Mesothelial cell of epicardium (in vitro differentiated cells): ENCODE measurements around the gene XIST. TPM values are rescaled to one million over a fixed set of nuclear protein-coding genes. Genes with fewer than 3 reads are reported as not detected.

Source experiments
- DNase-seq, 2 experiments: peaks; one replicate each; pipeline ENCODE4 v3.0.0; 2021; ENCODE audit warnings: low spot score in 2 of 2; ENCODE audit not compliant: unreplicated experiment in 2 of 2
- H3K27ac Mint-ChIP-seq: 2 replicates; pipeline ENCODE4 v1.8.0; 2021; ENCODE audit warnings: mixed read lengths
- H3K27me3 Mint-ChIP-seq: 2 replicates; pipeline ENCODE4 v1.8.0; 2021; ENCODE audit warnings: low read depth, mixed read lengths
- H3K36me3 Mint-ChIP-seq: 2 replicates; pipeline ENCODE4 v1.8.0; 2021; ENCODE audit warnings: mixed read lengths
- H3K4me1 Mint-ChIP-seq: 2 replicates; pipeline ENCODE4 v1.8.0; 2021; ENCODE audit warnings: mixed read lengths
- H3K4me3 Mint-ChIP-seq: 2 replicates; pipeline ENCODE4 v1.8.0; 2021; ENCODE audit warnings: mild to moderate bottlenecking, moderate library complexity, mixed read lengths
- H3K9me3 Mint-ChIP-seq: 2 replicates; pipeline ENCODE4 v1.8.0; 2021; ENCODE audit warnings: mixed read lengths
- CTCF ChIP-seq: fragments of 200-600 bp; sonication (generic); IDR thresholded peaks from one replicate; pipeline ENCODE4 v1.5.0; 2021; ENCODE audit warnings: antibody characterized with exemption; ENCODE audit not compliant: unreplicated experiment
- total RNA-seq: library from RNA; stranded (reverse); gene quantifications from 3 replicates; pipeline ENCODE4 v1.2.1, GENCODE V29; 2021

The XIST gene
- total RNA-seq, 1 donor from 2014 or later = 0.07 TPM

GRCh38 chrX:73836956-73837477 lies 15.5 kb downstream of the XIST start:
- Mint-ChIP-seq H3K36me3 (no peaks in the 10 kb centered on the region), H3K4me1 (no peaks in the 10 kb centered on the region), H3K9me3 (no peaks in the 10 kb centered on the region), H3K27ac (no peak overlapping the region), H3K27me3 (peaks cover 1% of the 10 kb centered on the region), H3K4me3 (no peak overlapping the region)
- no peak for TF ChIP-seq CTCF
- no peak for DNase-seq

GRCh38 chrX:73834219-73834618 lies 18.3 kb downstream of the XIST start:
- no peak for TF ChIP-seq CTCF
- Mint-ChIP-seq H3K4me3 (no peak overlapping the region), H3K9me3 (no peaks in the 10 kb centered on the region), H3K27me3 (no peaks in the 10 kb centered on the region), H3K4me1 (no peaks in the 10 kb centered on the region), H3K36me3 (no peaks in the 10 kb centered on the region), H3K27ac (no peak overlapping the region)
- DNase-seq = no peak

- Mint-ChIP-seq H3K27ac (no peak overlapping the region), H3K4me3 (no peak overlapping the region), H3K4me1 (no peaks in the 10 kb centered on the region), H3K27me3 (no peaks in the 10 kb centered on the region), H3K36me3 (no peaks in the 10 kb centered on the region), H3K9me3 (no peaks in the 10 kb centered on the region)
- no peak for TF ChIP-seq CTCF
- DNase-seq = no peak
These were observed 20.2 kb downstream of the XIST start for GRCh38 chrX:73832319-73832718.

GRCh38 chrX:73831500-73831899 lies 21.0 kb downstream of the XIST start:
- DNase-seq = no peak
- no peak overlapping the region for H3K27ac Mint-ChIP-seq
- H3K4me1 Mint-ChIP-seq = no peaks in the 10 kb centered on the region
- H3K27me3 Mint-ChIP-seq = no peaks in the 10 kb centered on the region
- H3K4me3 Mint-ChIP-seq = no peak overlapping the region
- H3K9me3 Mint-ChIP-seq = no peaks in the 10 kb centered on the region
- H3K36me3 Mint-ChIP-seq = no peaks in the 10 kb centered on the region
- TF ChIP-seq CTCF = no peak

- no peaks in the 10 kb centered on the region for H3K27me3 Mint-ChIP-seq
- no peaks in the 10 kb centered on the region for H3K9me3 Mint-ChIP-seq
- H3K4me1 Mint-ChIP-seq = no peaks in the 10 kb centered on the region
- no peak overlapping the region for H3K4me3 Mint-ChIP-seq
- TF ChIP-seq CTCF = no peak
- no peak overlapping the region for H3K27ac Mint-ChIP-seq
- no peak for DNase-seq
- H3K36me3 Mint-ChIP-seq = no peaks in the 10 kb centered on the region
These were observed 21.8 kb downstream of the XIST start for GRCh38 chrX:73830489-73831414.
